Lower leg skin (tissue), 4 donors: ENCODE data around the gene ZBTB33. TPM values are rescaled to one million over a fixed set of nuclear protein-coding genes. Genes with fewer than 3 reads are reported as not detected.

ENCODE experiments used
- DNase-seq, 2 donors: peaks; one replicate each; pipeline ENCODE4 v3.0.0-alpha.2; 2019; ENCODE audit warnings: low spot score in 2 of 2
- H3K4me3 ChIP-seq: fragments of 200-600 bp; sonication (generic); 2 replicates; pipeline ENCODE4 v1.5.1; 2017; ENCODE audit warnings: mild to moderate bottlenecking, low read depth; ENCODE audit not compliant: poor library complexity, severe bottlenecking
- CTCF ChIP-seq, 3 donors: fragments of 450-650 bp; IDR thresholded peaks; one replicate each; pipeline ENCODE4 v1.5.1; 2016; ENCODE audit warnings: antibody characterized with exemption in 3 of 3, mild to moderate bottlenecking in 3 of 3, moderate library complexity in 2 of 3
- POLR2A ChIP-seq, 2 donors: fragments of 450-650 bp; IDR thresholded peaks; one replicate each; pipeline ENCODE4 v1.6.1; 2016 to 2017; ENCODE audit warnings: antibody characterized with exemption in 2 of 2, mild to moderate bottlenecking in 1 of 2, moderate library complexity in 1 of 2
- WGBS, 2 donors: methylation state at CpG; one replicate each; pipeline ENCODE4 v1.1.5; 2018; 5-methylcytosine and 5-hydroxymethylcytosine counted together
- intact Hi-C: fragments of 100-400 bp; cut with DNase I; formaldehyde crosslinking; loops from one replicate; pipeline ENCODE4 v1.15.0; 2023; ENCODE audit warnings: low total_unique reads
- total RNA-seq, 4 donors: library from RNA; depleted of rRNA; stranded (reverse); fragments of >200 nt; gene quantifications; one replicate each; pipeline ENCODE4 v1.1.0, GENCODE V29; 2016

The ZBTB33 gene
- total RNA-seq, 4 donors from 2014 or later: 21.6 to 26.8 (median 23.8) TPM

GRCh38 chrX:120213438-120214265 lies 37.0 kb upstream of the ZBTB33 start:
- TF ChIP-seq CTCF (IDR thresholded peaks at IDR 0.05): no peak
- TF ChIP-seq POLR2A (IDR thresholded peaks at IDR 0.05): no peak
- WGBS, 2 donors: 21 to 34% methylated on average over 3 to 8 of the region's 8 CpGs
- intact Hi-C loops: no loop called here
- H3K4me3 ChIP-seq: no peak overlapping the region
- peak in 1 of 2 donors; percentile 21 for DNase-seq

GRCh38 chrX:120223374-120223773 lies 27.2 kb upstream of the ZBTB33 start:
- intact Hi-C loops: loop anchor here (10.0 kb wide), 1 partner anchor 139 kb away; no protein-coding TSS in a partner anchor
- TF ChIP-seq CTCF (IDR thresholded peaks at IDR 0.05) (no peak), POLR2A (IDR thresholded peaks at IDR 0.05) (no peak)
- DNase-seq: no peak
- WGBS, 2 donors: 77 to 78% methylated on average over 5 to 8 of the region's 8 CpGs
- no peak overlapping the region for H3K4me3 ChIP-seq

GRCh38 chrX:120224388-120224787 lies 26.2 kb upstream of the ZBTB33 start:
- DNase-seq: no peak
- H3K4me3 ChIP-seq: no peak overlapping the region
- whole genome bisulfite sequencing, 2 donors: 87 to 95% methylated on average over 4 of the region's 4 CpGs
- intact Hi-C loops: loop anchor here (10.0 kb wide), 1 partner anchor 140 kb away; no protein-coding TSS in a partner anchor
- TF ChIP-seq CTCF (IDR thresholded peaks at IDR 0.05) (no peak), POLR2A (IDR thresholded peaks at IDR 0.05) (no peak)

- DNase-seq: no peak
- no peak overlapping the region for H3K4me3 ChIP-seq
- intact Hi-C loops: loop anchor here (10.0 kb wide), 1 partner anchor 144 kb away; no protein-coding TSS in a partner anchor
- no peak for TF ChIP-seq POLR2A (IDR thresholded peaks at IDR 0.05)
- no peak for TF ChIP-seq CTCF (IDR thresholded peaks at IDR 0.05)
- 82 to 85% methylated on average over 9 of the region's 9 CpGs for WGBS, 2 donors
Measured at GRCh38 chrX:120228187-120228908, 22.3 kb upstream of the ZBTB33 start.

- H3K4me3 ChIP-seq: no peak overlapping the region
- TF ChIP-seq POLR2A (IDR thresholded peaks at IDR 0.05): no peak
- no peak for DNase-seq
- 76 to 94% methylated on average over 6 of the region's 6 CpGs for WGBS, 2 donors
- intact Hi-C loops: no loop called here
Measured at GRCh38 chrX:120235284-120235683, 15.3 kb upstream of the ZBTB33 start.
